Measurements from ENCODE around the gene TMEM258.

DNA sequence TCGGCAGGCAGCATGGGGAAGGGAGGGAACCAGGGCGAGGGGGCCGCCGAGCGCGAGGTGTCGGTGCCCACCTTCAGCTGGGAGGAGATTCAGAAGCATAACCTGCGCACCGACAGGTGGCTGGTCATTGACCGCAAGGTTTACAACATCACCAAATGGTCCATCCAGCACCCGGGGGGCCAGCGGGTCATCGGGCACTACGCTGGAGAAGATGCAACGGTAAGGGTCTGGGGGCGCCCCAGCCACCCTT lies 35.9 kb upstream of the TMEM258 start:
- TF ChIP-seq, protein P1, sequence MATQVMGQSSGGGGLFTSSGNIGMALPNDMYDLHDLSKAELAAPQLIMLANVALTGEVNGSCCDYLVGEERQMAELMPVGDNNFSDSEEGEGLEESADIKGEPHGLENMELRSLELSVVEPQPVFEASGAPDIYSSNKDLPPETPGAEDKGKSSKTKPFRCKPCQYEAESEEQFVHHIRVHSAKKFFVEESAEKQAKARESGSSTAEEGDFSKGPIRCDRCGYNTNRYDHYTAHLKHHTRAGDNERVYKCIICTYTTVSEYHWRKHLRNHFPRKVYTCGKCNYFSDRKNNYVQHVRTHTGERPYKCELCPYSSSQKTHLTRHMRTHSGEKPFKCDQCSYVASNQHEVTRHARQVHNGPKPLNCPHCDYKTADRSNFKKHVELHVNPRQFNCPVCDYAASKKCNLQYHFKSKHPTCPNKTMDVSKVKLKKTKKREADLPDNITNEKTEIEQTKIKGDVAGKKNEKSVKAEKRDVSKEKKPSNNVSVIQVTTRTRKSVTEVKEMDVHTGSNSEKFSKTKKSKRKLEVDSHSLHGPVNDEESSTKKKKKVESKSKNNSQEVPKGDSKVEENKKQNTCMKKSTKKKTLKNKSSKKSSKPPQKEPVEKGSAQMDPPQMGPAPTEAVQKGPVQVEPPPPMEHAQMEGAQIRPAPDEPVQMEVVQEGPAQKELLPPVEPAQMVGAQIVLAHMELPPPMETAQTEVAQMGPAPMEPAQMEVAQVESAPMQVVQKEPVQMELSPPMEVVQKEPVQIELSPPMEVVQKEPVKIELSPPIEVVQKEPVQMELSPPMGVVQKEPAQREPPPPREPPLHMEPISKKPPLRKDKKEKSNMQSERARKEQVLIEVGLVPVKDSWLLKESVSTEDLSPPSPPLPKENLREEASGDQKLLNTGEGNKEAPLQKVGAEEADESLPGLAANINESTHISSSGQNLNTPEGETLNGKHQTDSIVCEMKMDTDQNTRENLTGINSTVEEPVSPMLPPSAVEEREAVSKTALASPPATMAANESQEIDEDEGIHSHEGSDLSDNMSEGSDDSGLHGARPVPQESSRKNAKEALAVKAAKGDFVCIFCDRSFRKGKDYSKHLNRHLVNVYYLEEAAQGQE (IDR thresholded peaks at IDR 0.05; ENCODE audit: insufficient read depth in 1 of 2, low read depth in 2 of 2, low read length in 2 of 2): no peak
- no peak for TF ChIP-seq TAF1 (IDR thresholded peaks at IDR 0.05; ENCODE audit: borderline replicate concordance, insufficient read depth, low read length)
- TF ChIP-seq POLR2AphosphoS5 (IDR thresholded peaks at IDR 0.05; ENCODE audit: low read depth, low read length): no peak
- TF ChIP-seq FOXP2 (optimal IDR thresholded peaks at IDR 0.05; ENCODE audit: borderline replicate concordance, extremely low read depth, extremely low read length, insufficient read depth): no peak

Measured in PFSK-1 (cell line).